NCI-H524 treated with DMSO at 0.1 percent for 48 hours (cell line): Measurements from ENCODE around the gene ZNF304.

Source experiments
- DNase-seq: peaks from one replicate; lab custom pipeline; 2025; lab: John Stamatoyannopoulos, UW

Gene ZNF304

GRCh38 chr19:57350877-57351805 is at the start of gene ZNF304:
Gene ZNF304, plus strand, starts transcription at chr19:57351271. Its CDS starts 394 bp downstream, at chr19:57351665.
- DNase-seq: peak; percentile 82

DNA sequence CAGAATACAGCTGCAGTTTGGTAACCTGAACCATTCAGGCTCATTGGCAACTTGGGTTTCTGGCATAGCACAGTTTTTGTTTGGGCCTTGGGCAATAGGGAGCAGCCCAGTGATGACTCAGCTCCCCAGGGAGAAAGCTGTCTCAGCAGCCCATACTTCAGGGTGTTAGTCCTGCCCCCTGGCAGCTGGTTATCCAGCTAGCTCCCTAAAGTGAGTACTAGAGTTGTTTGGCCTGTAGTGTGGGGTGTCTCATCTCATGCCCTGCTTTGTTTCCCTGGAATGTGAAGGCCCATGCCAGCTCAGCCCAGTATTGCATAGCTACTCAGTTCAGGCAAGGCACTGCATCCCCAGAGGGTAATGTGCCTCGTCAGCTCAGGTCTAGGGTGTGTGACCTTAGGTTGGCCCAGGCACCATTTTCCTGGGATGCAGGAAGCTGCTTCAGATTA is 49.0 kb upstream of the ZNF304 start:
- DNase-seq: no peak

GRCh38 chr19:57302727-57303401 is 48.2 kb upstream of the ZNF304 start:
- no peak for DNase-seq

DNA sequence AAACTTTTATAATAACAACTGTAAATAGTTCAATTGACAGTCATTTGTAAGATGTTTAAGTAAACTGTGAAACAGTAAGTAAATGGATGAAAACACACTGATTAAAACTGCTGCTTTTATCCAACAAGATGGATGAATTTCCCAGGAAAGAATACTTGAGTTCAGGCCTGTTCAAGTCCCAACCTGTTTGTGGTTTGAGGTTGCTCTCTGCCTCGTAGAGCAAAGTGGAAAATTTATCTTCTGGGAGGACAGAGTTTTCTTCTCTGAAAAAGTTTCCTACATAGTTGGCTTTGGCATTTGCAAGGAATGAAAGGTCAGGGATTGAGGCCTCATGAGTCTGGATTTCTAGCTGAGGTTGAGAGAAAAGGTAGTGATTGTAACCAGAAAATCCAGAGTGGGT is 46.0 kb upstream of the ZNF304 start:
- no peak for DNase-seq

GRCh38 chr19:57308514-57308913 is 42.6 kb upstream of the ZNF304 start:
- DNase-seq: no peak

- no peak for DNase-seq
Observed at GRCh38 chr19:57310792-57311191, 40.3 kb upstream of the ZNF304 start.

- no peak for DNase-seq
Observed at GRCh38 chr19:57314146-57314545, 36.9 kb upstream of the ZNF304 start.

GRCh38 chr19:57317503-57317902 is 33.6 kb upstream of the ZNF304 start:
- DNase-seq: no peak

DNA sequence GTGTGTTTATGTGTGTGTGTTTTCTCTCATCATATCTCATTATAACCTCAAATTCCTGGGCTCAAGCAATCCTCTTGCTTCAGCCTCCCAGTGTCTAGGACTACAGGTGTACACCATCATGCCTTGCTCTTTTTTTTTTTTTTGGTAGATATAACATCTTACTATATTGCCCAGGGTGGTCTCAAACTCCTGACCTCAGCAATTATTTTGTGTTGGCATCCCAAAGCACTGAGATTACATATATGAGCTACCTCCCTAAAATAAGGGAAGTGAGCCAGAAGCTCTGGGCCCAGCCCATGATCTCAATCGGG is 31.2 kb upstream of the ZNF304 start:
- DNase-seq: no peak

GRCh38 chr19:57320180-57321084 is 30.6 kb upstream of the ZNF304 start, which contains the start of gene ZNF543:
Gene ZNF543, plus strand, starts transcription at chr19:57320472. Its CDS starts 382 bp downstream, at chr19:57320854.
- DNase-seq: peak; percentile 82

GRCh38 chr19:57321116-57321515 is 30.0 kb upstream of the ZNF304 start:
- DNase-seq: no peak

- no peak for DNase-seq
Observed at GRCh38 chr19:57321751-57322150, 29.3 kb upstream of the ZNF304 start.

DNA sequence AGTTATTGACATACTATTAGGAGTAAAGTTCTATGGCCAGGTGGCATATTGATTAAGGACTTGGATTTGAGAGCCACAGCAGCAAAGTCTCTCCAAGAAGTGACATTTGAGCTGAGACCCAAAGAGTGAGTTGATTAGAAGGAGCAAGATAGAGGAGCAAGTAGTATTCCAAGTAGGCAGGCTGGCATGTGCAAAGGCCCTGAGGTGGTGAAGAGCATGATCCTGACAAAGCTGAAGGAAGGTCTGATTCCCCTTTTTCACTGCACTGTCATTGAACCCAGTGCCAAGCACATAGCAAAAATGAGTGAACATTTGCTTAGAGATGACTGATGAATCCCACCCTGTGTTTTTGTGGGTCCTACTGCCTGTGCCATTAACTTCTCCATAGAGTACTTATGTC is 26.1 kb upstream of the ZNF304 start:
- DNase-seq: no peak

GRCh38 chr19:57327993-57328392 is 23.1 kb upstream of the ZNF304 start:
- DNase-seq: no peak

- no peak for DNase-seq
Observed at GRCh38 chr19:57334191-57334590, 16.9 kb upstream of the ZNF304 start.

DNA sequence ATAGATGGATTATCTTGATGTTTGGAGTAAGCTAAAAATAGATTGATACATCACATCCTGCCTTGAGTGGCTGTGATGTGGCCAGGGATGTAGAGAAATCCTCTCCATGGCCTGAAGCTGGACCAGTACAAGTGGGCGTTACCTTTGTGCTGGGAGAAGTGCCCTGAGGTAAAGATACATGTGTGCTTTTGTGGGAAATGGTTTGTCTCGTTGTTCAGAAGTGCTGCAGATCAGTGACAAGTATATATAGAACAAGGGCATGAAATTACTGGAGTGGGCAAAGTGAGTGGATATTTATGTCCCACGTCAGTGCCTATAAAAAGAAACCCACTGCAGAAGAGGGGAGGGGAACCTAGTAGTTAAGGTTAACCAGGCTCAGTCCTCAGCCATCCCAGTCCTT is 12.2 kb upstream of the ZNF304 start:
- DNase-seq: no peak

- DNase-seq: no peak
Observed at GRCh38 chr19:57342582-57342981, 8.5 kb upstream of the ZNF304 start.

DNA sequence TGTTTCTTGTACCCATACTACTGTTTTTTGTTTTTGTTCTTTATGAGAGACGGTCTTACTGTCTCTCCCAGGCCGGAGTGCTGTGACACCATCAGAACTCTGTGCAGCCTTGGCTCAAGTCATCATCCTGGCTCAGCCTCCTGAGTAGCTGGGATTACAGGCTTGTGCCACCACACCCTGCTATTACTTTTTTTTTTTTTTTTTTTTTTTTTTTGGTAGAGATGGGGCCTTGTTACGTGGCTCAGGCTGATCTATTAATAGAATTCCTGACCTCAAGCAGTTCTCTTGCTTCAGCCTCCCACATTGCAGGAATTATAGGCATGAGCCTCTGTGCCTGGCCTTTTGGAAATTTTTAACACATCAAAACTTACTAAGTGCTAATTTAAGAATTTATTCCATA is 2.9 kb upstream of the ZNF304 start:
- DNase-seq: no peak

DNA sequence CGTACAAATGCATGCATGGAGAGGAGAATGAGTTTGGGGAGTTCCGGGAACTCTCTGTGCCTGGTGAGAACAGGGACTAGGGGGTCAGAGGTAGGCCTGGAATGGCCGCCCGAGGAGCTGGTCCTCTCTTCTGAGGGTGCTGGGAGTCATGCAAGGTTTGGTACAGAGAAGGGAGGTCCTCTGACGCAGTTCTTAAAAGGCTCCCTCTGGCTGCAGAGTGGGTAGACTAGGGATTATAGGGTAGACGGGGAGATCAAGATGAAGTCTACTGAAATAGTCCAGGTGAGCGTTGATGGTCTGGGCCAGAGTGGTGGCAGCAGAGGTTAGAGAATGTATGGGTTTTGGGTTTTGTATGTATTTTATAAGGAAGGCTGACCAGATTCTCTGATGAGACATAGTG is 796 bp downstream of the ZNF304 start:
- DNase-seq: no peak

- no peak for DNase-seq
Observed at GRCh38 chr19:57355916-57356315, 4.8 kb downstream of the ZNF304 start.

DNA sequence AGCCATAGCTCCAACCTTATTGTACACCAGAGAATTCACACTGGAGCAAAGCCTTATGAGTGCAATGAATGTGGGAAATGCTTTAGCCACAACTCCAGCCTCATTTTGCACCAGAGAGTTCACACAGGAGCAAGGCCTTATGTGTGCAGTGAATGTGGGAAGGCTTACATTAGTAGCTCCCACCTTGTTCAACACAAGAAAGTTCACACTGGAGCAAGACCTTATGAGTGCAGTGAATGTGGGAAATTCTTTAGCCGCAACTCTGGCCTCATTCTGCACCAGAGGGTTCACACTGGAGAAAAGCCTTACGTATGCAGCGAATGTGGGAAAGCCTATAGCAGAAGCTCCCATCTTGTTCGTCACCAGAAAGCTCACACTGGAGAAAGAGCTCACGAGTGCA is 6.3 kb downstream of the ZNF304 start:
- no peak for DNase-seq

GRCh38 chr19:57359300-57359699 is 8.2 kb downstream of the ZNF304 start:
- no peak for DNase-seq
